GM23338 (cell line): ENCODE results near the gene NUP153. TPM values are rescaled to one million over a fixed set of nuclear protein-coding genes. Genes with fewer than 3 reads are reported as not detected.

ENCODE experiments used
- ATAC-seq: fragments of 200-7000 bp; cut with Tn5 transposase; 3 replicates; pipeline ENCODE4 v1.9.1; 2020
- DNase-seq: peaks from one replicate; pipeline ENCODE4 v3.0.0-alpha.2; 2015; ENCODE audit warnings: low spot score
- H2AFZ ChIP-seq: fragments of 200-600 bp; sonication (generic); 2 replicates; pipeline ENCODE4 v1.8.0; 2016; ENCODE audit warnings: antibody characterized with exemption, mild to moderate bottlenecking, moderate library complexity
- H3F3A ChIP-seq: fragments of 200-600 bp; sonication (generic); replicated peaks from 2 replicates; pipeline ENCODE4 v1.8.0; 2017; ENCODE audit warnings: antibody characterized with exemption, mixed run types, low read depth
- H3K27ac ChIP-seq: fragments of 200-600 bp; sonication (generic); 2 replicates; pipeline ENCODE4 v1.6.1; 2016; ENCODE audit warnings: low read depth
- H3K27me3 ChIP-seq: fragments of 200-600 bp; sonication (generic); 2 replicates; pipeline ENCODE4 v1.8.0; 2016; ENCODE audit warnings: mild to moderate bottlenecking, mixed run types, moderate library complexity; ENCODE audit not compliant: insufficient read depth
- H3K36me3 ChIP-seq: fragments of 200-600 bp; sonication (generic); 2 replicates; pipeline ENCODE4 v1.8.0; 2016; ENCODE audit warnings: mild to moderate bottlenecking; ENCODE audit not compliant: insufficient read depth
- H3K4me1 ChIP-seq: fragments of 200-600 bp; sonication (generic); 2 replicates; pipeline ENCODE4 v1.8.0; 2016; ENCODE audit warnings: mild to moderate bottlenecking, moderate library complexity; ENCODE audit not compliant: insufficient read depth
- H3K4me2 ChIP-seq: fragments of 200-600 bp; sonication (generic); 2 replicates; pipeline ENCODE4 v1.7.1; 2017; ENCODE audit warnings: mixed run types
- H3K4me3 ChIP-seq: fragments of 200-600 bp; sonication (generic); 2 replicates; pipeline ENCODE4 v1.6.1; 2016; ENCODE audit warnings: mixed run types
- H3K79me2 ChIP-seq: fragments of 200-600 bp; sonication (generic); replicated peaks from 2 replicates; pipeline ENCODE4 v1.8.0; 2017; ENCODE audit warnings: mild to moderate bottlenecking; ENCODE audit not compliant: insufficient read depth
- H3K9me2 ChIP-seq: fragments of 200-600 bp; sonication (generic); 2 replicates; pipeline ENCODE4 v1.8.0; 2017; ENCODE audit not compliant: insufficient read depth
- H4K20me1 ChIP-seq: fragments of 200-600 bp; sonication (generic); replicated peaks from 2 replicates; pipeline ENCODE4 v1.8.0; 2017; ENCODE audit warnings: mild to moderate bottlenecking; ENCODE audit not compliant: insufficient read depth
- H3K27ac Mint-ChIP-seq: 2 replicates; pipeline ENCODE4 v1.8.0; 2020; ENCODE audit warnings: inconsistent platforms, mild to moderate bottlenecking, moderate library complexity, mixed read lengths
- H3K27me3 Mint-ChIP-seq: 3 replicates; pipeline ENCODE4 v1.8.0; 2022; ENCODE audit warnings: low read depth, mild to moderate bottlenecking, moderate library complexity, mixed read lengths, inconsistent platforms; ENCODE audit not compliant: insufficient read depth, poor library complexity
- H3K36me3 Mint-ChIP-seq: 3 replicates; pipeline ENCODE4 v1.8.0; 2021; ENCODE audit warnings: low read depth, mild to moderate bottlenecking, inconsistent platforms, moderate library complexity, mixed read lengths
- H3K4me1 Mint-ChIP-seq: 3 replicates; pipeline ENCODE4 v1.8.0; 2020; ENCODE audit warnings: mild to moderate bottlenecking, inconsistent platforms, mixed read lengths
- H3K4me3 Mint-ChIP-seq: 3 replicates; pipeline ENCODE4 v1.8.0; 2021; ENCODE audit warnings: moderate library complexity, mild to moderate bottlenecking, inconsistent platforms, mixed read lengths
- H3K9me3 Mint-ChIP-seq: 3 replicates; pipeline ENCODE4 v1.8.0; 2020; ENCODE audit warnings: moderate library complexity, mild to moderate bottlenecking, inconsistent platforms, mixed read lengths
- CREB1 ChIP-seq: fragments of 250-450 bp; sonication (Bioruptor Pico); IDR thresholded peaks from 2 replicates; pipeline ENCODE4 v1.5.0; 2020; ENCODE audit warnings: low read depth, mild to moderate bottlenecking, moderate library complexity
- CTCF ChIP-seq, 2 experiments: fragments of 200-600 bp in 1 of 2; sonication (generic) in 1 of 2; conservative IDR thresholded peaks; 2 replicates each; pipeline versions ENCODE4 v1.5.1 to v1.6.1; 2016 to 2017; ENCODE audit warnings: antibody characterized with exemption in 2 of 2, low read depth in 2 of 2, mild to moderate bottlenecking in 2 of 2, moderate library complexity in 1 of 2
- EZH2 ChIP-seq: fragments of 200-600 bp; sonication (generic); IDR thresholded peaks from one replicate; pipeline ENCODE4 v1.8.0; 2017; ENCODE audit warnings: antibody characterized with exemption, mild to moderate bottlenecking, low read depth; ENCODE audit not compliant: unreplicated experiment
- EZH2phosphoT487 ChIP-seq: fragments of 200-600 bp; sonication (generic); IDR thresholded peaks from one replicate; pipeline ENCODE4 v1.8.1; 2018; ENCODE audit warnings: antibody characterized with exemption; ENCODE audit not compliant: unreplicated experiment
- JUNB ChIP-seq: IDR thresholded peaks from one replicate; pipeline ENCODE4 v1.6.1; 2016; ENCODE audit warnings: antibody characterized with exemption; ENCODE audit not compliant: unreplicated experiment
- NANOG ChIP-seq: IDR thresholded peaks from 2 replicates; pipeline ENCODE4 v1.6.1; 2016; ENCODE audit warnings: antibody characterized with exemption, borderline replicate concordance
- POLR2AphosphoS5 ChIP-seq: IDR thresholded peaks from 2 replicates; pipeline ENCODE4 v1.6.1; 2016; ENCODE audit warnings: antibody characterized with exemption, low read depth
- STAT1 ChIP-seq: IDR thresholded peaks from one replicate; pipeline ENCODE4 v1.6.1; 2016; ENCODE audit warnings: antibody characterized with exemption; ENCODE audit not compliant: unreplicated experiment
- ZNF114 ChIP-seq: fragments of 250-450 bp; sonication (Bioruptor Pico); IDR thresholded peaks from 2 replicates; pipeline ENCODE4 v1.5.0; 2020; ENCODE audit warnings: mild to moderate bottlenecking, moderate library complexity
- ZNF331 ChIP-seq: fragments of 250-450 bp; sonication (Bioruptor Pico); IDR thresholded peaks from 2 replicates; pipeline ENCODE4 v1.5.0; 2020; ENCODE audit warnings: low read depth, mild to moderate bottlenecking, moderate library complexity
- ZNF462 ChIP-seq: fragments of 250-450 bp; sonication (Bioruptor Pico); IDR thresholded peaks from 2 replicates; pipeline ENCODE4 v1.5.0; 2020; ENCODE audit warnings: mild to moderate bottlenecking, moderate library complexity
- polyA plus RNA-seq: library from polyadenylated mRNA; unstranded; fragments of >200 nt; fragmentation: Nextera tagmentation; extraction: Ambion mirVana; gene quantifications from 2 replicates; pipeline ENCODE4 v1.2.1, GENCODE V29; 2016
- total RNA-seq: library from RNA; depleted of rRNA; stranded (reverse); fragments of >200 nt; shearing (Covaris generic); gene quantifications from 2 replicates; pipeline ENCODE4 v1.2.3, GENCODE V29; 2014

Gene NUP153
- total and polyA plus RNA-seq, 2 experiments from 2014 or later = 23.8 to 88.4 TPM

DNA sequence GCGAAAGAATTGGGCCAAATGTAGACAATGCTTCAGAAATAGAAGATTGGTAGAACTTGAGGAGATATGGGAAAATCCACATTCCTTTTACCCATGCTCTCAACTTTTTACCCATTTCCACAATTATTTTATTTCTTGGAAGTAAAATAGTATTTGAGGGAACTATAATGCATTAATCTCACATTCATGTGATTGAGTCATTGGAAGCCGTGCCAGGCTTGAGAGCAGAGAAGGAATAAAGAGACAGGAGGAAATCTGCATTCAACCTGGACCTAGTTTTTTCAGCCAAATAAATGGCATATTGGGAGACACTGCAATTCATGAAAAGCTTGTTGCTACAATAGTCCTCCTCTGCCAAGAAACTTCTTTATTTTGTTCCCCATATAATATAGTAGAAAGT lies 2.8 kb upstream of the NUP153 start:
- H3K4me1 Mint-ChIP-seq = peaks cover 15% of the 10 kb centered on the region

More for the DNA sequence above, 2.8 kb upstream of the NUP153 start:
- Histone ChIP-seq H3K27me3 (no peaks in the 10 kb centered on the region), H3K9me2 (no peaks in the 10 kb centered on the region), H3K4me2 (no peak overlapping the region), H3K36me3 (no peaks in the 10 kb centered on the region), H3K4me1 (peaks cover 10% of the 10 kb centered on the region), H4K20me1 (no peaks in the 10 kb centered on the region), H3F3A (0 out of 2 replicates have a peak, but pooled peaks cover 4% of the 10 kb centered on the region), H3K4me3 (no peak overlapping the region), H2AFZ (no peak overlapping the region), H3K79me2 (peaks cover 19% of the 10 kb centered on the region), H3K27ac (no peak overlapping the region)
- Mint-ChIP-seq H3K27me3 (peaks cover 9% of the 10 kb centered on the region), H3K9me3 (peaks cover 7% of the 10 kb centered on the region; the same call in 1 of the 3 replicates), H3K36me3 (peaks cover 6% of the 10 kb centered on the region; the same call in 2 of the 3 replicates), H3K27ac (no peak overlapping the region), H3K4me3 (no peak overlapping the region)
- DNase-seq (no peak), ATAC-seq (no peak)
- TF ChIP-seq STAT1 = no peak
- no peak for TF ChIP-seq EZH2phosphoT487
- no peak for TF ChIP-seq ZNF114
- TF ChIP-seq POLR2AphosphoS5 = no peak
- TF ChIP-seq NANOG = no peak
- TF ChIP-seq CREB1 (CRISPR knock-in tag) = no peak
- TF ChIP-seq JUNB = no peak
- no peak for TF ChIP-seq ZNF331
- no peak for TF ChIP-seq CTCF (conservative IDR thresholded peaks at IDR 0.05; ENCODE audit: low read depth in 2 of 2)
- no peak for TF ChIP-seq ZNF462 (CRISPR knock-in tag)
- TF ChIP-seq EZH2 = no peak
